Measurements from ENCODE around the gene TBX15. TPM values are rescaled to one million over a fixed set of nuclear protein-coding genes. Genes with fewer than 3 reads are reported as not detected.

The TBX15 gene
- polyA plus RNA-seq, 1 donor (not counting 4 experiments of a cell fraction or from before 2014, with no cell fraction given), result not detected

DNA sequence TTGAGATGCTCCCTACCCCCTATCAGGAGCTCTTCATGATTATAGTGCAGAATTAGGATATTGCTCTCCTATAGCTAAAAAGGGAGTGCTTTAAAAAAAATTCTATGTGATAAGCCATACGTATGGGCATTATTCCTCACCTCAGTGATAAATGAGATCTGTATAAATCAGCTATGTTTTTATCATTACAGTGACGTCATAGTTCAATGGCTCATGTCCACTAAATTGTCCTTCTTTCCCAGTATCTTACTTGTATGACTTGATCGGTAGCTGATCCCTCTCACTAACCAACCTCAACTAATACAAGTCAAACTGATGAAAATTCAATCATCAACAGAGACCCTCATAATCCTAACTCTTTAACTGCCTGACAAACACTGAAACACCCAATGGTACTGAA, 93.3 kb downstream of the TBX15 start:
- H4K20me1 ChIP-seq (ENCODE audit: control insufficient read depth, extremely low read depth, insufficient read depth, low read length), result no peaks in the 10 kb centered on the region
- H3K4me2 ChIP-seq (ENCODE audit: control insufficient read depth, extremely low read depth, insufficient read depth, low read depth, low read length), result no peak overlapping the region
- H2AFZ ChIP-seq (ENCODE audit: control insufficient read depth, low read length), result no peak overlapping the region
- H3K4me1 ChIP-seq (ENCODE audit: control insufficient read depth, extremely low read depth, insufficient read depth, low read length), result no peaks in the 10 kb centered on the region
- no peaks in the 10 kb centered on the region for H3K79me2 ChIP-seq (ENCODE audit: control insufficient read depth, insufficient read depth, low read length)
- no peak for TF ChIP-seq EZH2 (IDR thresholded peaks at IDR 0.05; ENCODE audit: low read length)
- TF ChIP-seq, protein P1, sequence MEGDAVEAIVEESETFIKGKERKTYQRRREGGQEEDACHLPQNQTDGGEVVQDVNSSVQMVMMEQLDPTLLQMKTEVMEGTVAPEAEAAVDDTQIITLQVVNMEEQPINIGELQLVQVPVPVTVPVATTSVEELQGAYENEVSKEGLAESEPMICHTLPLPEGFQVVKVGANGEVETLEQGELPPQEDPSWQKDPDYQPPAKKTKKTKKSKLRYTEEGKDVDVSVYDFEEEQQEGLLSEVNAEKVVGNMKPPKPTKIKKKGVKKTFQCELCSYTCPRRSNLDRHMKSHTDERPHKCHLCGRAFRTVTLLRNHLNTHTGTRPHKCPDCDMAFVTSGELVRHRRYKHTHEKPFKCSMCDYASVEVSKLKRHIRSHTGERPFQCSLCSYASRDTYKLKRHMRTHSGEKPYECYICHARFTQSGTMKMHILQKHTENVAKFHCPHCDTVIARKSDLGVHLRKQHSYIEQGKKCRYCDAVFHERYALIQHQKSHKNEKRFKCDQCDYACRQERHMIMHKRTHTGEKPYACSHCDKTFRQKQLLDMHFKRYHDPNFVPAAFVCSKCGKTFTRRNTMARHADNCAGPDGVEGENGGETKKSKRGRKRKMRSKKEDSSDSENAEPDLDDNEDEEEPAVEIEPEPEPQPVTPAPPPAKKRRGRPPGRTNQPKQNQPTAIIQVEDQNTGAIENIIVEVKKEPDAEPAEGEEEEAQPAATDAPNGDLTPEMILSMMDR (optimal IDR thresholded peaks at IDR 0.05 in 1 of 3, IDR thresholded peaks at IDR 0.05 in 1 of 3, conservative IDR thresholded peaks at IDR 0.05 in 1 of 3; ENCODE audit: extremely low read depth in 1 of 3, insufficient read depth in 2 of 3, low read length in 3 of 3), result no peak
- H3K9me1 ChIP-seq (ENCODE audit: control insufficient read depth, extremely low read depth, insufficient read depth, low read length), result no peaks in the 10 kb centered on the region
- DNase-seq (ENCODE audit: low read depth, low spot score), result no peak
- no peaks in the 10 kb centered on the region for H3K27me3 ChIP-seq (ENCODE audit: control insufficient read depth, extremely low read depth, insufficient read depth, low read length)
- H3K4me3 ChIP-seq (ENCODE audit: control insufficient read depth in 2 of 3, extremely low read depth in 1 of 3, insufficient read depth in 2 of 3, low read depth in 1 of 3, low read length in 3 of 3), result no peak overlapping the region
- H3K36me3 ChIP-seq (ENCODE audit: control insufficient read depth in 2 of 2, extremely low read depth in 1 of 2, insufficient read depth in 2 of 2, low read length in 2 of 2), result no peaks in the 10 kb centered on the region
- H3K27ac ChIP-seq (ENCODE audit: control insufficient read depth, insufficient read depth, low read length), result no peak overlapping the region
- dilution Hi-C loops (cut with MboI; ENCODE audit: extremely low pct_ligation_motif_present, low sequenced_read_pairs), result no loop called here
- no peak for FAIRE-seq
- no peak overlapping the region for H3K9ac ChIP-seq (ENCODE audit: control insufficient read depth, extremely low read depth, insufficient read depth, low read length)
- H3K9me3 ChIP-seq (ENCODE audit: control insufficient read depth, low read depth, low read length), result no peaks in the 10 kb centered on the region

DNA sequence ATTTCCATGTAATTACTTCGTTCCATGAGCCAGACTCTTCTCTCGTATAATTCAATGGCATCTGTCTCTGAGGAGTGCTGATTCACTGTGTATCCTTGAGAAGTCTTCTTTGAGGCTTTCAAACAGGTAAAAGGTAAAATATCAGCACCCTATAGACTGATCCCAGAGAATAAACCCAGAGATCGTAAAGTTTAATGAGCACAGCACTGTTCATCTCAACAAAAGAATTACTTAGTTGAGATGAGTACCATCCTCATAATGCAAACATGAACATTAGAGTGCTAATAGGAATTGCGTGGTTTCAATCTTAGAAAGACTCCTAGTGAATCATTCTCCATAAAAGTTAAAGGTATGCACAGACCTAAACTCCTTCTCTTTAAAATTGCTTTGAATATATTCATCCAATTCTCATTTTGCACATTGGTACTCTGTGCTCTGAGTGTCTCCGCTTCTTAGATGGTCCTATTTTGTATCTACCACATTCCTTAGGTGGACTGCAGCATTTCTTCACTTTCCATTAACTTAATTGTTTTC, 97.2 kb downstream of the TBX15 start:
- no peaks in the 10 kb centered on the region for H3K79me2 ChIP-seq (ENCODE audit: control insufficient read depth, insufficient read depth, low read length)
- no peaks in the 10 kb centered on the region for H3K4me1 ChIP-seq (ENCODE audit: control insufficient read depth, extremely low read depth, insufficient read depth, low read length)
- dilution Hi-C loops (cut with MboI; ENCODE audit: extremely low pct_ligation_motif_present, low sequenced_read_pairs), result no loop called here
- H3K9ac ChIP-seq (ENCODE audit: control insufficient read depth, extremely low read depth, insufficient read depth, low read length), result no peak overlapping the region
- H3K36me3 ChIP-seq (ENCODE audit: control insufficient read depth in 2 of 2, extremely low read depth in 1 of 2, insufficient read depth in 2 of 2, low read length in 2 of 2), result no peaks in the 10 kb centered on the region
- H3K27me3 ChIP-seq (ENCODE audit: control insufficient read depth, extremely low read depth, insufficient read depth, low read length), result no peaks in the 10 kb centered on the region
- FAIRE-seq, result no peak
- H3K4me2 ChIP-seq (ENCODE audit: control insufficient read depth, extremely low read depth, insufficient read depth, low read depth, low read length), result no peak overlapping the region
- DNase-seq (ENCODE audit: low read depth, low spot score), result no peak
- no peak overlapping the region for H3K4me3 ChIP-seq (ENCODE audit: control insufficient read depth in 2 of 3, extremely low read depth in 1 of 3, insufficient read depth in 2 of 3, low read depth in 1 of 3, low read length in 3 of 3)
- no peak for TF ChIP-seq EZH2 (IDR thresholded peaks at IDR 0.05; ENCODE audit: low read length)
- TF ChIP-seq, protein P1 (optimal IDR thresholded peaks at IDR 0.05 in 1 of 3, IDR thresholded peaks at IDR 0.05 in 1 of 3, conservative IDR thresholded peaks at IDR 0.05 in 1 of 3; ENCODE audit: extremely low read depth in 1 of 3, insufficient read depth in 2 of 3, low read length in 3 of 3), result no peak
- H3K9me3 ChIP-seq (ENCODE audit: control insufficient read depth, low read depth, low read length), result no peaks in the 10 kb centered on the region
- no peak overlapping the region for H3K27ac ChIP-seq (ENCODE audit: control insufficient read depth, insufficient read depth, low read length)
- H3K9me1 ChIP-seq (ENCODE audit: control insufficient read depth, extremely low read depth, insufficient read depth, low read length), result no peaks in the 10 kb centered on the region
- H2AFZ ChIP-seq (ENCODE audit: control insufficient read depth, low read length), result no peak overlapping the region
- no peaks in the 10 kb centered on the region for H4K20me1 ChIP-seq (ENCODE audit: control insufficient read depth, extremely low read depth, insufficient read depth, low read length)
